ENCODE results near the gene MIPEP.
"Not testable (repeated sequence)": the region's sequence is repeated elsewhere in the genome, so short reads cannot be mapped to it uniquely, and the experiment has no call there.

MIPEP gene

GRCh38 chr13:23749288-23749873, 139.8 kb downstream of the MIPEP start:
- DNase-seq (ENCODE audit: low read depth): no peak

GRCh38 chr13:23748109-23748990, 140.8 kb downstream of the MIPEP start:
- DNase-seq (ENCODE audit: low read depth): no peak

DNA sequence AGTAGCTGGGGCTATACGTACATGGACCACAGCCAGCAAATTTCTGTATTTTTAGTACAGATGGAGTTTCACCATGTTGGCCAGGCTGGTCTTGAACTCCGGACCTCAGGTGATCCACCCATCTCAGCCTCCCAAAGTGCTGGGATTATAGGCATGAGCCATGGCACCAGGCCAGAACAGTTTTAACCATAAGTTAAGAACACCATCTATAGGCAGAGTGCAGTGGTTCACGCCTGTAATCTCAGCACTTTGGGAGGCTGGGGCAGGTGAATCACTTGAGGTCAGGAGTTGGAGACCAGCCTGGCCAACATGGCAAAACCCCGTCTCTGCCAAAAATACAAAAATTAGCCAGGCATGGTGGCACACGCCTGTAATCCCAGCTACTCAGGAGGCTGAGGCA, 143.1 kb downstream of the MIPEP start:
- DNase-seq (ENCODE audit: low read depth): not testable (repeated sequence)

DNA sequence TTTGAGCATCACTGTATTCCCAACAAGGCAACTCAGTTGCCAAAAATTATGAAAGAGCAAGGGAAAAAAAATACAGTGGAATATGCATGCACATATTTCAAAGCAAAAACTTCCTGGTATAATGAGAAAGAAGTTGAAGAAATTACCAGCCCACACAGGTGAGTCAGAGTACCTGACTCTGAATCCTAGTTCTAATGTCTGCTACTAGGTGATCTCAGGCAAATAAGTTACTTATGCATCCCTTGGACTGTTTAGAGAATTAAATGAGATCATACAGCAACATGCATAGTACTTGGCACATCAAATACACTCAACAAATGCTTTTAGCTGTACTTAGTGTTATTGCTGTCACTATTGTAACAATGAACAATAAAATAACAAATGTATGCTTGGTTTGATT, 144.9 kb downstream of the MIPEP start:
- no peak for DNase-seq (ENCODE audit: low read depth)

- no peak for DNase-seq (ENCODE audit: low read depth)
Measured at GRCh38 chr13:23743278-23744076, 145.7 kb downstream of the MIPEP start.

GRCh38 chr13:23741879-23742510, 147.2 kb downstream of the MIPEP start:
- no peak for DNase-seq (ENCODE audit: low read depth)

DNA sequence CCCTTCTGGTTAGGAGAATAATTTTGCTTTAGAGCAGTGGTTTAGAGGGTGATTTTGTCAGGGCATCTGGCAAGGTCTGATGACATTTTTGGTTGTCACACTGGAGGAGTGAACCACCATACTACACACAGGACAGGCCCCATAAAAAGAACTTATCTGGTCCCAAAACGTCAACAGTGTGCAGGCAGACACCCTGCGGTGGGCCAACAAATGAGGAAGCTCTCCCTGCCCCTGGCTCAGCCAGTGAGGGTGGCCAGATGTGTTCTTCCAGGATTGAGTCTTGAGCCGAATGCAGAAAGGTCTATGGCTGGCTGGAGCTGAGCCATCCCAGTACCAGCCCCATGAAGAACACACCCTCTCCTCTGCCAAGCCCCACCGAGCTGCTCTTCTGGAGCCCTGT, 149.2 kb downstream of the MIPEP start:
- no peak for DNase-seq (ENCODE audit: low read depth)

DNA sequence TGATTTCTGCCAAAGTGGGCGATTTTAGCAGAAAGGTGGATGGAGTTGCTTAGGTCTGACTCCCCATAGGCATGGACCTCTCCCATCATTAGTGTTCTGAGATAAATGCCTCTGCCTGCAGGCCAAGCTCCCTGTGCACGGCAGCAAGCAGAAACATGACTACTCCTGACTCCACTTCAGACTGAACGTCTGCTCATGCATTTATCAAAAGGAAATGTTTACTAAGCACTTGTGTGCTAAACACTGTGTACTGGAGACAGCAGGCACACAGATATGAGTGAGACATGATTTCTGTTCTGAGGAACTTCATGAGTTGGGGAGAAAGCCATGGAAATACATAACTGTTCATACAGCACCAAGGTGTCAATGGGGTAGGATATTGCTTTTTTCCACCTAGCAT, 149.6 kb downstream of the MIPEP start:
- no peak for DNase-seq (ENCODE audit: low read depth)

DNA sequence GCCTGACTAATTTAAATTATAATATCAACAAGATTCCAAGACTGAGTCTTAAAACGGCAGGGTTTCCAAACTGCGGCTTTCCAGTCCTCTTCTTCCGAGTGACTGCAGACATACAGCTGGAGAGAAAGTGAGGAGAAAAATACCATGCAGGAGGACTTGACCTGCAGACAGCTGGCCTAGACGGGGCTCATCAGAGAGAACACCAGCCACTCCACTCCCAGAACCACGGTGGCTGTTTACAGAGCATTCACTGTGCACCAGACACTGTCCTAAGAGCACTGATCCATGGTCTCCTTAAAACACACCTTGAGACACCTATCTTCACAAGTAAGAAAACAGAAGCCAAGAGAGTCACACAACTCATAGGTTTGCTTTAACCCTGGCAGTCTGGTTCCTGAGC, 152.7 kb downstream of the MIPEP start:
- no peak for DNase-seq (ENCODE audit: low read depth)

DNA sequence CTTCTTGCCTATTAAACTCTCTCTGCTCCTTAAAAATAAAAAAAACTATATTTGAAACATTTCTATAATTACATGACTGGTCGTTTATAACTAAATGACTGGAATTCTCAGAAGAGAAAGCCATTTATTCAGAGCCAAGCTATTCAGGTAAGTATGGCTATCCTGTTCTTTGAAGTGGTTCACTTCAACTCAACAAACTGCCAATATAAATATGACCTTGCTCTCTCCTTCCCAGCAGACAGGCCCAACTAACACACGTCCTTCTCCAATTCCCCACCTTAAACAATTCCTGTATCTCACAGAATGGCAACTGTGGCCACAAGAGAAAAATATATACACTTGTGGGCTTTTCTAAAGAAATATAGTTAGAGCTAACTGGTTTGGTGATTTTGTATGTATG, 153.9 kb downstream of the MIPEP start:
- no peak for DNase-seq (ENCODE audit: low read depth)

DNA sequence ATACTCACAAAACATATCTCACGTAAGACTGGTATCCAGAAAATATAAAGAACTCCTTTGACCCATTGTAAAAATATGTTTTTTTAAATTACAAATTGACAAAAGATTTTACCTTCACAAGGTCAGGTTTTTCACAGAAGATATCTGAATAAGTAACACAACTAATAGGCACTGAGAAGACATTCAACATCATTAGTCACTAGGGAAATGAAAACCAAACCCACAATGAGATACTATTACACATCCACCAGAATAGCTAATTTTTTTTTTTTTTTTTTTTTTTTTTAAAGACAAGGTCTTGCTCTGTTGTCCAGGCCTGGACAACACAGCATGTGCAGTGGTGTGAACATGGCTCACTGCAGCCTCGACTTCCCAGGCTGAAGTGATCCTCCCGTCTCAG, 157.5 kb downstream of the MIPEP start:
- no peak for DNase-seq (ENCODE audit: low read depth)

DNA sequence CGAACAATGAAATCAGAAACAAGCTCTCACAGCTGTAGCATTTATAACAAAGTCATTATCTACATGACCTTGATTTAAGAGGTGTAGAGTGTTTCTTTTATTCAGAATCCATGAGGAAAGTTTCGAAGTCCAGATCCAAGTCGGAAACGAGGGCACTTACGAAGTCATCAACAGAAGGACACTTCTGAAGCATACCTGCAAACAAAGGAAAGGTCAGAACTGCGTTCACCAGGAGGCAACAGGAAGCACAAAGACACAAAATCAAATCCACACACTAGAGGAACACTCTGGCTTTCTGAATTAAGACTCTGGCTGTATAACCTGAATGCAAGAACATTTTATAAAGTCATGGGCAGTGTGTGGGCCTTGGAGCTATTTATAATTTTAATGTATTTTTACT, 158.9 kb downstream of the MIPEP start:
- no peak for DNase-seq (ENCODE audit: low read depth)

- no peak for DNase-seq (ENCODE audit: low read depth)
Measured at GRCh38 chr13:23729531-23729930, 159.7 kb downstream of the MIPEP start.

- no peak for DNase-seq (ENCODE audit: low read depth)
Measured at GRCh38 chr13:23728807-23729206, 160.4 kb downstream of the MIPEP start.

- no peak for DNase-seq (ENCODE audit: low read depth)
Measured at GRCh38 chr13:23725922-23726321, 163.3 kb downstream of the MIPEP start.

- DNase-seq (ENCODE audit: low read depth): no peak
Measured at GRCh38 chr13:23724196-23724970, 164.8 kb downstream of the MIPEP start.

GRCh38 chr13:23723471-23723870, 165.7 kb downstream of the MIPEP start:
- DNase-seq (ENCODE audit: low read depth): no peak

- no peak for DNase-seq (ENCODE audit: low read depth)
Measured at GRCh38 chr13:23722726-23723453, 166.3 kb downstream of the MIPEP start.

GRCh38 chr13:23718996-23719395, 170.2 kb downstream of the MIPEP start:
- DNase-seq (ENCODE audit: low read depth): no peak

DNA sequence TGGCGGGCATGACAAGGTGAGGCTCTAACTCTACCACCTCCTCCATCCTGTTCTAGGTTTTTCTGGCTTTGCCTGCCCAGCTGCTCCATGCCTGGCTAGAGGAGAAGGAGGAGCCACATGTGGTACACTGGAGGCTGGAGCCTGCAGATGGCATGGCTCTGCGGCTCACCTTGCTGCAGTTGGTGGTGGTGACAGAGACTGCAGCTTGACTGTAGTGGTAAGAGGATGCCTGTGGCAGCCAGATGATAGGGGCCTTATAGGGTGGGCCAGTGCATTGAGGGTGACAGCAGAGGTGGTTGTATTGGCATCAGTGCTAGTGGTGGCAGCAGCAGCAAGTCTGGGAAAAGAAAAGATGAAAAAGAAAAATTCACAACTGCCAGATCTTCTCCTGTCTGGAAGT, 172.8 kb downstream of the MIPEP start:
- DNase-seq (ENCODE audit: low read depth): no peak

DNA sequence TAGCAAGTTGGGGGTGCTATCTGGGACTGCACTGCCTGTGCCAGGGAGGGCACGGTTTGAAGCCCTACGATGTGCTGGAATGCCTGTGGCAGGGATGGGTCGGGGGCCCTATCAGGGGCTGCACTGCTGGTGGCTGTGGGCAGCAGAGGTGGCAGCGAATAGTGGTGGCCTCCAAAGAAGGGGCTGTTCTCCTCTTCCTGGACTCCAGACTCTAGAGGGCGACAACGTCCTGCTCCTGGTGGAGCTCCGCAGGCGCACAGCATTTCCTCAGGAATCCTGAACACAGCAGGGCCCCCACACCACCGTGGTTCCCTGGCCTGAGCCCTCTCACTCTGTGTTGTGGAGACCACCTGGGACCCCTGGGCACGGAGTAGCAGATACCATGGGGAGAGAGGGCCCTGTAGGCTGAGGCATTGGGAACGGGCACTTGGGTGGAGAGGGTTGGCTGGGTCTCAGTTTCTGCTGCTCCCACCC, 173.4 kb downstream of the MIPEP start:
- no peak for DNase-seq (ENCODE audit: low read depth)

All from HS-27A (cell line).